DOHH2 (cell line): Measurements from ENCODE around the gene CYP46A1.

Source experiments
- H3F3A ChIP-seq: fragments of 200-600 bp; sonication (generic), shearing (Covaris generic); 2 replicates; pipeline ENCODE4 v1.6.0; 2016; ENCODE audit warnings: antibody characterized with exemption, mild to moderate bottlenecking; ENCODE audit not compliant: control insufficient read depth, insufficient read depth
- H3K27ac ChIP-seq: fragments of 200-600 bp; sonication (generic); 2 replicates; pipeline ENCODE4 v1.5.1; 2014; ENCODE audit warnings: low read depth, mild to moderate bottlenecking, low read length, moderate library complexity
- H3K27me3 ChIP-seq: fragments of 200-600 bp; sonication (generic); 2 replicates; pipeline ENCODE4 v1.6.1; 2014; ENCODE audit warnings: mild to moderate bottlenecking, low read length, mixed read lengths; ENCODE audit not compliant: control insufficient read depth
- H3K36me3 ChIP-seq: fragments of 200-600 bp; sonication (generic); 2 replicates; pipeline ENCODE4 v1.6.1; 2014; ENCODE audit warnings: mild to moderate bottlenecking, low read length, moderate library complexity, mixed read lengths; ENCODE audit not compliant: control insufficient read depth
- H3K4me1 ChIP-seq: fragments of 200-600 bp; sonication (generic); 2 replicates; pipeline ENCODE4 v1.6.1; 2014; ENCODE audit warnings: mild to moderate bottlenecking, low read length, mixed read lengths; ENCODE audit not compliant: control insufficient read depth
- H3K4me2 ChIP-seq: fragments of 200-600 bp; sonication (generic); 2 replicates; pipeline ENCODE4 v1.6.0; 2014; ENCODE audit warnings: mild to moderate bottlenecking, low read length, moderate library complexity
- H3K4me3 ChIP-seq: fragments of 200-600 bp; sonication (generic); 2 replicates; pipeline ENCODE4 v1.5.1; 2014; ENCODE audit warnings: mild to moderate bottlenecking, low read length, mixed read lengths
- H3K79me2 ChIP-seq: fragments of 200-600 bp; sonication (generic); 2 replicates; pipeline ENCODE4 v1.6.1; 2014; ENCODE audit warnings: mild to moderate bottlenecking, low read length, mixed read lengths; ENCODE audit not compliant: control insufficient read depth
- H3K9me2 ChIP-seq: fragments of 200-600 bp; sonication (generic); replicated peaks from 2 replicates; pipeline ENCODE4 v1.6.1; 2014; ENCODE audit warnings: mild to moderate bottlenecking, low read length, mixed read lengths; ENCODE audit not compliant: control insufficient read depth
- H3K9me3 ChIP-seq: fragments of 200-600 bp; sonication (generic); 2 replicates; pipeline ENCODE4 v1.6.1; 2014; ENCODE audit warnings: antibody characterized with exemption, low read length, mixed read lengths; ENCODE audit not compliant: control insufficient read depth, insufficient read depth
- H4K20me1 ChIP-seq: fragments of 200-600 bp; sonication (generic); 2 replicates; pipeline ENCODE4 v1.6.0; 2014; ENCODE audit warnings: low read depth, mild to moderate bottlenecking, antibody characterized with exemption, low read length, moderate library complexity; ENCODE audit not compliant: control insufficient read depth, insufficient read depth
- EZH2phosphoT487 ChIP-seq: fragments of 200-600 bp; sonication (generic); IDR thresholded peaks from 2 replicates; pipeline ENCODE4 v1.6.1; 2017; ENCODE audit warnings: borderline replicate concordance, mild to moderate bottlenecking, antibody characterized with exemption, low read length, moderate library complexity, mixed read lengths
- TF ChIP-seq, protein P1 (sequence below): fragments of 200-600 bp; sonication (generic); IDR thresholded peaks from one replicate; pipeline ENCODE4 v1.5.1; 2014; ENCODE audit warnings: antibody characterized with exemption, mild to moderate bottlenecking, low read depth, low read length; ENCODE audit not compliant: poor library complexity, severe bottlenecking

CYP46A1 gene

DNA sequence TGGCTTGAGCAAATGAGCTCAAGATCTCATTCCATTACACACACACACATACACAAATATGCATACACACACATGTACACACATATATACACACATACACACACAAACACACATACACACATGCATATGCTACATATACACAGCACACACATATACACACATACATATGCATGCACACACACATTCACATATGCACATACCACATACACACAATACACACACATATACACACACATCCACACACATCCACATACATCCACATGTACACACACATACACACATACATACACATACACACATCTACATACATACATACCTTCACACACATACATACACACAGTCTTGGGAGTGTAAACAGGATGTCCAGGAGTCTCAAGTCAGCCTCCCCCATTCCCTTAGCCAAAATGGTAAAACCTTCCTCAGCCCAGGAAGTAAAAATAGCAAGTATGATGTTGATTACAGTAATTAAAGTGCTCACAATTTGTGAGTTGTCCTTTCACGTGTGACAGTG is 26.4 kb upstream of the CYP46A1 start:
- H3K36me3 ChIP-seq, result no peaks in the 10 kb centered on the region
- no peak overlapping the region for H3K4me3 ChIP-seq
- no peaks in the 10 kb centered on the region for H3K9me2 ChIP-seq
- H3K9me3 ChIP-seq, result no peaks in the 10 kb centered on the region
- H3K4me1 ChIP-seq, result no peaks in the 10 kb centered on the region
- TF ChIP-seq, protein P1, sequence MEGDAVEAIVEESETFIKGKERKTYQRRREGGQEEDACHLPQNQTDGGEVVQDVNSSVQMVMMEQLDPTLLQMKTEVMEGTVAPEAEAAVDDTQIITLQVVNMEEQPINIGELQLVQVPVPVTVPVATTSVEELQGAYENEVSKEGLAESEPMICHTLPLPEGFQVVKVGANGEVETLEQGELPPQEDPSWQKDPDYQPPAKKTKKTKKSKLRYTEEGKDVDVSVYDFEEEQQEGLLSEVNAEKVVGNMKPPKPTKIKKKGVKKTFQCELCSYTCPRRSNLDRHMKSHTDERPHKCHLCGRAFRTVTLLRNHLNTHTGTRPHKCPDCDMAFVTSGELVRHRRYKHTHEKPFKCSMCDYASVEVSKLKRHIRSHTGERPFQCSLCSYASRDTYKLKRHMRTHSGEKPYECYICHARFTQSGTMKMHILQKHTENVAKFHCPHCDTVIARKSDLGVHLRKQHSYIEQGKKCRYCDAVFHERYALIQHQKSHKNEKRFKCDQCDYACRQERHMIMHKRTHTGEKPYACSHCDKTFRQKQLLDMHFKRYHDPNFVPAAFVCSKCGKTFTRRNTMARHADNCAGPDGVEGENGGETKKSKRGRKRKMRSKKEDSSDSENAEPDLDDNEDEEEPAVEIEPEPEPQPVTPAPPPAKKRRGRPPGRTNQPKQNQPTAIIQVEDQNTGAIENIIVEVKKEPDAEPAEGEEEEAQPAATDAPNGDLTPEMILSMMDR, result no peak
- TF ChIP-seq EZH2phosphoT487, result no peak
- H3K27me3 ChIP-seq, result no peaks in the 10 kb centered on the region
- H3K4me2 ChIP-seq, result no peak overlapping the region
- no peaks in the 10 kb centered on the region for H3K79me2 ChIP-seq
- H3K27ac ChIP-seq, result no peak overlapping the region
- no peaks in the 10 kb centered on the region for H3F3A ChIP-seq
- no peaks in the 10 kb centered on the region for H4K20me1 ChIP-seq

DNA sequence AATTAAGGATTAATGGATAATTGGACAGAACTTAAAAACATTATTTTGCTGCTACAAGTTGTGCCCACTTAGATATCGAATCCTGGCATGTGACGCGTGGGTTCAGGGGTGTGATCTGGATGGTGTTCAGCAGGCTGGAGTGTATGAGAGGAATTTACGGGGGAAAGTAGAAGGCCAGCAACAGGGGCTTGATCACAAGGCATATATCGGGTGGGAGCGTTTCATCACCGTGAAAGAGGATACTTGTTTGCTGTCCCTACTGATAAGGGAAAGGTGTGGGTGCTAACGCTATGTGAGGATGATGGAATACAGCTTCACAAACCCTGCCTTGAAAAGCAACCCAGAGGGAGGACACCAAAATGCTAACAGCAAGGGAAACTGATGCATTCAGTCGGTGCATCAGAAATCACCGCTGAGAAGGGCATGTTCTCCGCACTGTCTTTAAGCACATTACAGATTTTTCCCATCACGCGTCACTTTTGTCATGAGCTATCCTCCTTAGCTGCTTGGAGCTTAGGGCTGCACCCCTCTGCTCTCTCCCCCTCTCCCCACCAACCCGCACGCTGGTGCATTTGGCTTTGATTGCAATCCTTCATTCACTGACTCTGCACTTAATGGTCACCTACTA is 25.8 kb upstream of the CYP46A1 start:
- no peaks in the 10 kb centered on the region for H4K20me1 ChIP-seq
- TF ChIP-seq, protein P1, result no peak
- TF ChIP-seq EZH2phosphoT487, result no peak
- H3K79me2 ChIP-seq, result no peaks in the 10 kb centered on the region

DNA sequence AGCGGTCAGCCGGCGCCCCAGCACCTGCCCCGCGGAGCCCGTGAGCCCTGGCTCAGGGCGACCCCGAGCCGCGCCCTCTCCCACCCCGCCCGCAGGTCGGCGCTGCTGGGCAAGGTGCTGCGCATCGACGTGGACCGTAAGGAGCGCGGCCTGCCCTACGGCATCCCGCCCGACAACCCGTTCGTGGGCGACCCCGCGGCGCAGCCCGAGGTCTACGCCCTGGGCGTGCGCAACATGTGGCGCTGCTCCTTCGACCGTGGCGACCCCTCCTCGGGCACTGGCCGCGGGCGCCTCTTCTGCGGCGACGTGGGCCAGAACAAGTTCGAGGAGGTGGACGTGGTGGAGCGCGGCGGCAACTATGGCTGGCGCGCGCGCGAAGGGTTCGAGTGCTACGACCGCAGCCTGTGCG is 24.8 kb upstream of the CYP46A1 start:
- H4K20me1 ChIP-seq, result no peaks in the 10 kb centered on the region
- H3K36me3 ChIP-seq, result no peaks in the 10 kb centered on the region
- no peak overlapping the region for H3K4me3 ChIP-seq
- TF ChIP-seq EZH2phosphoT487, result no peak
- TF ChIP-seq, protein P1, result no peak
- H3K27ac ChIP-seq, result no peak overlapping the region
- no peak overlapping the region for H3K4me2 ChIP-seq
- no peaks in the 10 kb centered on the region for H3K27me3 ChIP-seq
- H3K9me3 ChIP-seq, result no peaks in the 10 kb centered on the region
- H3K79me2 ChIP-seq, result no peaks in the 10 kb centered on the region
- no peaks in the 10 kb centered on the region for H3K4me1 ChIP-seq
- no peaks in the 10 kb centered on the region for H3K9me2 ChIP-seq
- no peaks in the 10 kb centered on the region for H3F3A ChIP-seq

More for the DNA sequence above, 25.8 kb upstream of the CYP46A1 start:
- Histone ChIP-seq H3K4me3 (no peak overlapping the region), H3K36me3 (no peaks in the 10 kb centered on the region), H3F3A (no peaks in the 10 kb centered on the region), H3K27me3 (no peaks in the 10 kb centered on the region), H3K4me1 (no peaks in the 10 kb centered on the region), H3K9me3 (no peaks in the 10 kb centered on the region), H3K4me2 (no peak overlapping the region), H3K9me2 (no peaks in the 10 kb centered on the region), H3K27ac (no peak overlapping the region)
